Panc1 (cell line): ENCODE data around the gene AP1AR. TPM values are rescaled to one million over a fixed set of nuclear protein-coding genes. Genes with fewer than 3 reads are reported as not detected.

Experiments used
- ATAC-seq: fragments of 200-7000 bp; cut with Tn5 transposase; 2 replicates; pipeline ENCODE4 v1.9.1; 2020; ENCODE audit warnings: mild to moderate bottlenecking, moderate library complexity
- BruUV-seq: library from RNA; stranded (reverse); fragments of 400-500 nt; replicated peaks from 2 replicates; lab custom pipeline; 2021; lab: Mats Ljungman, UMichigan
- CTCF ChIA-PET: fragments of 300-600 bp; sonication (Branson Sonifier 250); formaldehyde crosslinking; loops from one replicate; lab custom pipeline; 2022; ENCODE audit warnings: antibody characterized with exemption; lab: Charles Lee
- POLR2A ChIA-PET: fragments of 300-600 bp; sonication (Branson Sonifier 250); formaldehyde crosslinking; loops from one replicate; lab custom pipeline; 2022; ENCODE audit warnings: antibody characterized with exemption; lab: Charles Lee
- DNase-seq: peaks from one replicate; pipeline ENCODE4 v3.0.0-alpha.2; 2010; ENCODE audit warnings: low read depth, low spot score
- H3K27ac ChIP-seq: 2 replicates; pipeline ENCODE4 v1.5.1; 2011; ENCODE audit warnings: mild to moderate bottlenecking, low read length, inconsistent platforms
- H3K27me3 ChIP-seq: fragments of 200-500 bp; sonication (Bioruptor generic); 2 replicates; pipeline ENCODE4 v1.6.0; 2014; ENCODE audit warnings: low read length, inconsistent platforms; ENCODE audit not compliant: control insufficient read depth, insufficient read depth
- H3K36me3 ChIP-seq: fragments of 200-500 bp; sonication (Bioruptor generic); 2 replicates; pipeline ENCODE4 v1.5.1; 2014; ENCODE audit warnings: inconsistent platforms, mild to moderate bottlenecking, low read length, moderate library complexity; ENCODE audit not compliant: control insufficient read depth, insufficient read depth
- H3K4me1 ChIP-seq: 2 replicates; pipeline ENCODE4 v1.5.1; 2011; ENCODE audit warnings: inconsistent platforms, mild to moderate bottlenecking, low read length, moderate library complexity; ENCODE audit not compliant: control insufficient read depth, insufficient read depth
- H3K4me3 ChIP-seq, 2 experiments: 2 replicates each; pipeline ENCODE4 v1.5.1; 2011 to 2012; ENCODE audit warnings: low read depth in 2 of 2, low read length in 2 of 2, mild to moderate bottlenecking in 2 of 2, inconsistent platforms in 1 of 2, moderate library complexity in 1 of 2
- H3K9me3 ChIP-seq: fragments of 200-500 bp; sonication (Bioruptor generic); 2 replicates; pipeline ENCODE4 v1.5.1; 2014; ENCODE audit warnings: low read depth, mild to moderate bottlenecking, inconsistent platforms, low read length, moderate library complexity; ENCODE audit not compliant: control insufficient read depth, insufficient read depth
- POLR2AphosphoS5 ChIP-seq: IDR thresholded peaks from 2 replicates; pipeline ENCODE4 v1.6.1; 2012; ENCODE audit warnings: mild to moderate bottlenecking, low read depth, low read length, moderate library complexity
- SIN3A ChIP-seq: IDR thresholded peaks from 2 replicates; pipeline ENCODE4 v1.6.1; 2012; ENCODE audit warnings: low read depth, mild to moderate bottlenecking, low read length, moderate library complexity, borderline replicate concordance; ENCODE audit not compliant: insufficient read depth
- TCF7L2 ChIP-seq: IDR thresholded peaks from 2 replicates; pipeline ENCODE4 v1.6.1; 2011; ENCODE audit warnings: mild to moderate bottlenecking, low read depth, low read length, inconsistent platforms
- in situ Hi-C: cut with HindIII; loops from 2 replicates; pipeline ENCODE4 v1.10.0; 2016; ENCODE audit warnings: low sequenced_read_pairs, low pct_unique_long_range_greater_than_20kb
- intact Hi-C: fragments of 100-400 bp; cut with micrococcal nuclease; formaldehyde crosslinking; loops from one replicate; pipeline ENCODE4 v1.10.0; 2022; ENCODE audit not compliant: unreplicated experiment
- total RNA-seq: library from RNA; stranded (reverse); gene quantifications from one replicate; pipeline ENCODE4 v1.2.1, GENCODE V29; 2021; ENCODE audit not compliant: unreplicated experiment
- TF ChIP-seq, protein P1 (sequence below): fragments of 450-650 bp; IDR thresholded peaks from 2 replicates; pipeline ENCODE4 v1.5.1; 2017; ENCODE audit warnings: mild to moderate bottlenecking
- TF ChIP-seq, protein P2 (sequence below), 2 experiments: IDR thresholded peaks; 2 replicates each; pipeline ENCODE4 v1.6.1; 2011 to 2012; ENCODE audit warnings: low read depth in 2 of 2, control low read depth in 1 of 2, low read length in 1 of 2, mild to moderate bottlenecking in 1 of 2, moderate library complexity in 1 of 2; ENCODE audit not compliant: insufficient read depth in 1 of 2

AP1AR gene
- total RNA-seq, 1 experiment from 2014 or later: 18.9 TPM

DNA sequence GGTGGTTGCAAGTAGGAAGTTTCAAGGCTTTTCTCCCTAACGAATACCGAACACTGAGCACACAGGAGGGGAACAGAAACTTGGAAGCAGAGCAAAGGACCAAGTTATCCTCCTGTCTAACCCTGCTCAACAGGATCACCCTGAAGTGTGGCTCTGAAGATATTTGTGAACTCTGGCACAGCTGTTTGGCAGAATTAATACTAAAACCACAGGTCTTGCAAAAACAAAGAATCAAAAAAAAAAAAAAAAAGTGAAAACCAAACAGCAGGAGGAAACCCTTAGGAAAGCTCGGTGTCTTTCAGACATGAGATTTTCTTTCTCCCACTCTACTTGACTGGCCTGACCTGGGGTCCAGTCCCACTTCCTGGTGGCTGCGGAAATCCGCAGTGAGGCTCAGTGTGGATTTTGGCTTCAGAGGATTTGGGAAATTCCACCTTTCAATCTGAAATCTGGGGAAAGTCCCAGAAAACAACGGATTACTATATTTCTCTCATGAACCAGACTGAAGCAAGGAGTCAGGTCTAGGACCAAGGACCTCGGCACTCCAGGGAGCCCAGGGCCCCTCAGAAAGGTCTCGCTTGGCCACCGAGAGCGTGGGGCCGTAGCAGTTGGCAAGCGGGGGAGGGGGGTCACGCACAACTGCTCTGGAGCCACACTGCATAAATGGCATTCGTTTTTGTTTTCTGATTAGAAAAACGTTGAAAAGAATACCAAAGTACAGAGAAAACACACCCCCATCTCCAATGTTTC, 53.2 kb downstream of the AP1AR start:
- no peak for DNase-seq
- Histone ChIP-seq H3K27ac (peak overlapping the region; percentile 83), H3K9me3 (no peaks in the 10 kb centered on the region), H3K4me3 (peak overlapping the region; percentile 60 to 65), H3K4me1 (peaks cover 2% of the 10 kb centered on the region; the same call in 1 of the 2 replicates), H3K27me3 (no peaks in the 10 kb centered on the region), H3K36me3 (no peaks in the 10 kb centered on the region; the same call in 1 of the 2 replicates)
- intact Hi-C loops: no loop called here
- POLR2A ChIA-PET: interaction anchor here (0.5 kb wide), 1 partner anchor 49 kb away, joined by 4 read pairs; no protein-coding TSS in a partner anchor
- TF ChIP-seq POLR2AphosphoS5 (no peak), SIN3A (no peak), TCF7L2 (no peak)
- TF ChIP-seq, protein P1, sequence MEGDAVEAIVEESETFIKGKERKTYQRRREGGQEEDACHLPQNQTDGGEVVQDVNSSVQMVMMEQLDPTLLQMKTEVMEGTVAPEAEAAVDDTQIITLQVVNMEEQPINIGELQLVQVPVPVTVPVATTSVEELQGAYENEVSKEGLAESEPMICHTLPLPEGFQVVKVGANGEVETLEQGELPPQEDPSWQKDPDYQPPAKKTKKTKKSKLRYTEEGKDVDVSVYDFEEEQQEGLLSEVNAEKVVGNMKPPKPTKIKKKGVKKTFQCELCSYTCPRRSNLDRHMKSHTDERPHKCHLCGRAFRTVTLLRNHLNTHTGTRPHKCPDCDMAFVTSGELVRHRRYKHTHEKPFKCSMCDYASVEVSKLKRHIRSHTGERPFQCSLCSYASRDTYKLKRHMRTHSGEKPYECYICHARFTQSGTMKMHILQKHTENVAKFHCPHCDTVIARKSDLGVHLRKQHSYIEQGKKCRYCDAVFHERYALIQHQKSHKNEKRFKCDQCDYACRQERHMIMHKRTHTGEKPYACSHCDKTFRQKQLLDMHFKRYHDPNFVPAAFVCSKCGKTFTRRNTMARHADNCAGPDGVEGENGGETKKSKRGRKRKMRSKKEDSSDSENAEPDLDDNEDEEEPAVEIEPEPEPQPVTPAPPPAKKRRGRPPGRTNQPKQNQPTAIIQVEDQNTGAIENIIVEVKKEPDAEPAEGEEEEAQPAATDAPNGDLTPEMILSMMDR: no peak
- TF ChIP-seq, protein P2, sequence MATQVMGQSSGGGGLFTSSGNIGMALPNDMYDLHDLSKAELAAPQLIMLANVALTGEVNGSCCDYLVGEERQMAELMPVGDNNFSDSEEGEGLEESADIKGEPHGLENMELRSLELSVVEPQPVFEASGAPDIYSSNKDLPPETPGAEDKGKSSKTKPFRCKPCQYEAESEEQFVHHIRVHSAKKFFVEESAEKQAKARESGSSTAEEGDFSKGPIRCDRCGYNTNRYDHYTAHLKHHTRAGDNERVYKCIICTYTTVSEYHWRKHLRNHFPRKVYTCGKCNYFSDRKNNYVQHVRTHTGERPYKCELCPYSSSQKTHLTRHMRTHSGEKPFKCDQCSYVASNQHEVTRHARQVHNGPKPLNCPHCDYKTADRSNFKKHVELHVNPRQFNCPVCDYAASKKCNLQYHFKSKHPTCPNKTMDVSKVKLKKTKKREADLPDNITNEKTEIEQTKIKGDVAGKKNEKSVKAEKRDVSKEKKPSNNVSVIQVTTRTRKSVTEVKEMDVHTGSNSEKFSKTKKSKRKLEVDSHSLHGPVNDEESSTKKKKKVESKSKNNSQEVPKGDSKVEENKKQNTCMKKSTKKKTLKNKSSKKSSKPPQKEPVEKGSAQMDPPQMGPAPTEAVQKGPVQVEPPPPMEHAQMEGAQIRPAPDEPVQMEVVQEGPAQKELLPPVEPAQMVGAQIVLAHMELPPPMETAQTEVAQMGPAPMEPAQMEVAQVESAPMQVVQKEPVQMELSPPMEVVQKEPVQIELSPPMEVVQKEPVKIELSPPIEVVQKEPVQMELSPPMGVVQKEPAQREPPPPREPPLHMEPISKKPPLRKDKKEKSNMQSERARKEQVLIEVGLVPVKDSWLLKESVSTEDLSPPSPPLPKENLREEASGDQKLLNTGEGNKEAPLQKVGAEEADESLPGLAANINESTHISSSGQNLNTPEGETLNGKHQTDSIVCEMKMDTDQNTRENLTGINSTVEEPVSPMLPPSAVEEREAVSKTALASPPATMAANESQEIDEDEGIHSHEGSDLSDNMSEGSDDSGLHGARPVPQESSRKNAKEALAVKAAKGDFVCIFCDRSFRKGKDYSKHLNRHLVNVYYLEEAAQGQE (IDR thresholded peaks at IDR 0.05; ENCODE audit: insufficient read depth in 1 of 2, low read depth in 2 of 2, low read length in 1 of 2): no peak
- TSS peak; percentile 68 for BruUV-seq
- CTCF ChIA-PET: no interaction called here
- ATAC-seq: peak; percentile 42; the same call in 1 of the 2 replicates
- in situ Hi-C loops: no loop called here

DNA sequence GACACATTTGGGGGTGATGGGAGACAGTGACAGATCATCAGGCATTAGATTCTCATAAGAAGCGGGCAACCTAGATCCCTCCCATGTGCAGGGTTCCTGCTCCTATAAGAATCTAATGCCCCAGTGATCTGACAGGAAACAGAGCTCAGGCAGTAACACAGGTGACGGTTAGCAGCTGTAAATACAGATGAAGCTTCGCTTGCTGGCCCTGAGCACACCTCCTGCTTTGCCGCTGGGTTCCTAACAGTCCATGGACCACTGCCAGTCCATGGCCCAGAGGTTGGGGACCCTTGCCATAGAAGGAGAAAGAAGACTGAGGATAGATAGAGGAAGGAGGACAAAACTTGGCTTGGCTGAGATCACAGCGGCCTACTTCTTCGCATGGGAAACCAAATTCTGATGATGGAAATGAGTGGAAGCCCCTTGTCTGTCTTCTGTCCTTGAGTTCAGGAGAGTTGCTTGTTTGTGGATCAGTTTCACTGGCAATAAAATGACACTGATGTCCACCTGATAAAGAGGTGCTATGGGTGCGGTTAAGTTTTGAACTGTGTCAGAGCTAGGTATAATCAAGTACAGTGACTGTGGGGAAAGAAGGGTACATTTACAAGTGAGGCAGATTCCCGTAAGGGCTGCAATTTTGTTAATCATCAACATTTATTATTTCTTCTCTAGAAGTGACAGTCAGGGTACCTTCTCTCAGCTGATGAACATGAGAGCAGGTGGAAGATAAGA, 55.8 kb downstream of the AP1AR start:
- POLR2A ChIA-PET: no interaction called here
- no peaks in the 10 kb centered on the region; the same call in 1 of the 2 replicates for H3K36me3 ChIP-seq
- DNase-seq: no peak
- H3K27ac ChIP-seq: no peak overlapping the region
- H3K4me1 ChIP-seq: peaks cover 2% of the 10 kb centered on the region; the same call in 1 of the 2 replicates
- no peak for ATAC-seq
- CTCF ChIA-PET: no interaction called here
- intact Hi-C loops (no loop called here), in situ Hi-C loops (no loop called here)
- BruUV-seq: no TSS peak
- no peak overlapping the region for H3K4me3 ChIP-seq
- no peak for TF ChIP-seq POLR2AphosphoS5
- H3K27me3 ChIP-seq: no peaks in the 10 kb centered on the region
- H3K9me3 ChIP-seq: no peaks in the 10 kb centered on the region
